Upper lobe of left lung (tissue), 6 donors: ENCODE data around the gene TTLL10. TPM values are rescaled to one million over a fixed set of nuclear protein-coding genes. Genes with fewer than 3 reads are reported as not detected.

Source experiments
- ATAC-seq, 2 donors: fragments of 200-7000 bp; cut with Tn5 transposase; one replicate each; pipeline ENCODE4 v1.9.1; 2022; ENCODE audit warnings: mild to moderate bottlenecking in 2 of 2, moderate library complexity in 2 of 2; ENCODE audit not compliant: low FRiP score in 2 of 2
- DNase-seq, 2 donors: peaks; one replicate each; pipeline ENCODE4 v3.0.0-alpha.2; 2019 to 2020
- H3K27ac ChIP-seq, 4 donors: fragments of 200-600 bp; sonication (generic); one replicate each; pipeline ENCODE4 v1.5.1; 2016 to 2019
- H3K27me3 ChIP-seq, 4 donors: fragments of 200-600 bp; sonication (generic); one replicate each; pipeline ENCODE4 v1.5.1; 2017 to 2019
- H3K36me3 ChIP-seq, 4 donors: fragments of 200-600 bp; sonication (generic); one replicate each; pipeline ENCODE4 v1.5.1; 2016 to 2019
- H3K4me1 ChIP-seq, 4 donors: fragments of 200-600 bp; sonication (generic); one replicate each; pipeline ENCODE4 v1.5.1; 2018 to 2019
- H3K4me3 ChIP-seq, 4 donors: fragments of 200-600 bp; sonication (generic); one replicate each; pipeline ENCODE4 v1.5.1; 2017 to 2019; ENCODE audit warnings: mild to moderate bottlenecking in 2 of 4, moderate library complexity in 1 of 4
- H3K9me3 ChIP-seq, 4 donors: fragments of 200-600 bp; sonication (generic); one replicate each; pipeline ENCODE4 v1.5.1; 2018 to 2019
- EP300 ChIP-seq, 4 donors: sonication (generic); formaldehyde crosslinking; IDR thresholded peaks; one replicate each; pipeline ENCODE4 v1.5.1; 2017; ENCODE audit warnings: antibody characterized with exemption in 4 of 4, control low read depth in 2 of 4
- POLR2A ChIP-seq, 4 donors: fragments of 450-650 bp; IDR thresholded peaks; one replicate each; pipeline ENCODE4 v1.5.1; 2016 to 2017; ENCODE audit warnings: antibody characterized with exemption in 4 of 4, mild to moderate bottlenecking in 2 of 4
- POLR2AphosphoS5 ChIP-seq, 2 donors: sonication (generic); formaldehyde crosslinking; IDR thresholded peaks; one replicate each; pipeline ENCODE4 v1.5.1; 2017; ENCODE audit warnings: antibody characterized with exemption in 2 of 2
- WGBS, 2 donors: methylation state at CpG; one replicate each; pipeline ENCODE4 v1.1.5; 2017 to 2018; 5-methylcytosine and 5-hydroxymethylcytosine counted together
- total RNA-seq, 6 donors: library from RNA; depleted of rRNA in 4 of 6; stranded (reverse); fragments of >200 nt in 4 of 6; gene quantifications; one replicate each; pipeline versions ENCODE4 v1.1.0 to v1.2.1, GENCODE V29; 2016 to 2021
- TF ChIP-seq, protein P1 (sequence below), 6 experiments: fragments of 450-650 bp in 4 of 6; fragments of 200-600 bp in 2 of 6; sonication (generic) in 2 of 6; IDR thresholded peaks; one replicate each; pipeline ENCODE4 v1.5.1; 2016 to 2019; ENCODE audit warnings: antibody characterized with exemption in 6 of 6
- donor health status: DM: no; HTN: no; CAD: no; lungs with moderate emphysema.
- donor health status: DM: no; HTN: yes; CAD: no; lungs with severe emphysema.

TTLL10 gene
- total RNA-seq, 6 donors from 2014 or later = 0.86 to 14.5 (median 5.8) TPM

DNA sequence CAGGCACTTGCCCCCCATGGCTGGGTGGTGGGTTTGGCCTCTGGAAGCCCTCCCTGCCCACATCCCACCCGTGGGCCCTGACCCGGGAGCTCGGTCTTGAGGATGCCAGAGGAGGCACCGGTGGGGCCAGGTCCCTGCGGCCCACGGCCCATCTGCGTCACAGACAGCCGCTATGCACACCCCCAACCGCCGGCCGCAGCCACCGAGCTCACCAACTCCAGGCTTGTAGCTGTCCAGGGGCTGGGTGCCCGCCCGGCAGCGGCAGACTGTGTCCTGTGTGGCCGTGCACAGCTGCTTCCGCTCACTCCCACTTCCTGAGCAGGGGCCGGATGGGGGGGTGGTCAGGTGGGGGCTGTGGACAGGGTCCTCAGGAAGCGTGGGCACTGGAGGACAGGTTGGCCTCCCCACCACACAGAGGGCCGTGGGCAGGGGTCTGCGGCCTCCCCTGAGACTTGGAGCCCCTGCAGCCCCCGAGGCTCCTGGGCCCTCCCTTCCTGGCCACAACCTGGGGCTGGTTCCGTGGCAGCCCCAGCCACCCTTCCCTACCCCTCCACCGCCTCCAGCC is 39.2 kb downstream of the TTLL10 start:
- DNase-seq (peak; percentile 56 to 91), ATAC-seq (peak in 1 of 2 donors; percentile 41)
- H3K36me3 ChIP-seq = peaks cover 8 to 21% (median 16%) of the 10 kb centered on the region in 4 donors
- H3K4me3 ChIP-seq = peak overlapping the region; percentile 26 to 51 (median 38)
- no peaks in the 10 kb centered on the region for H3K9me3 ChIP-seq
- H3K4me1 ChIP-seq = peaks cover 25 to 58% (median 46%) of the 10 kb centered on the region in 4 donors
- peaks cover 0 to under 1% (median 0%) of the 10 kb centered on the region in 4 donors for H3K27me3 ChIP-seq
- H3K27ac ChIP-seq = peak overlapping the region; percentile 28 to 81 (median 66)
- no peak for TF ChIP-seq EP300 (IDR thresholded peaks at IDR 0.05)
- TF ChIP-seq POLR2AphosphoS5 (IDR thresholded peaks at IDR 0.05) = peak in 1 of 2 donors; percentile 54
- no peak for TF ChIP-seq POLR2A (IDR thresholded peaks at IDR 0.05)
- WGBS, 2 donors = 29 to 39% methylated on average over 4 to 24 of the region's 24 CpGs

DNA sequence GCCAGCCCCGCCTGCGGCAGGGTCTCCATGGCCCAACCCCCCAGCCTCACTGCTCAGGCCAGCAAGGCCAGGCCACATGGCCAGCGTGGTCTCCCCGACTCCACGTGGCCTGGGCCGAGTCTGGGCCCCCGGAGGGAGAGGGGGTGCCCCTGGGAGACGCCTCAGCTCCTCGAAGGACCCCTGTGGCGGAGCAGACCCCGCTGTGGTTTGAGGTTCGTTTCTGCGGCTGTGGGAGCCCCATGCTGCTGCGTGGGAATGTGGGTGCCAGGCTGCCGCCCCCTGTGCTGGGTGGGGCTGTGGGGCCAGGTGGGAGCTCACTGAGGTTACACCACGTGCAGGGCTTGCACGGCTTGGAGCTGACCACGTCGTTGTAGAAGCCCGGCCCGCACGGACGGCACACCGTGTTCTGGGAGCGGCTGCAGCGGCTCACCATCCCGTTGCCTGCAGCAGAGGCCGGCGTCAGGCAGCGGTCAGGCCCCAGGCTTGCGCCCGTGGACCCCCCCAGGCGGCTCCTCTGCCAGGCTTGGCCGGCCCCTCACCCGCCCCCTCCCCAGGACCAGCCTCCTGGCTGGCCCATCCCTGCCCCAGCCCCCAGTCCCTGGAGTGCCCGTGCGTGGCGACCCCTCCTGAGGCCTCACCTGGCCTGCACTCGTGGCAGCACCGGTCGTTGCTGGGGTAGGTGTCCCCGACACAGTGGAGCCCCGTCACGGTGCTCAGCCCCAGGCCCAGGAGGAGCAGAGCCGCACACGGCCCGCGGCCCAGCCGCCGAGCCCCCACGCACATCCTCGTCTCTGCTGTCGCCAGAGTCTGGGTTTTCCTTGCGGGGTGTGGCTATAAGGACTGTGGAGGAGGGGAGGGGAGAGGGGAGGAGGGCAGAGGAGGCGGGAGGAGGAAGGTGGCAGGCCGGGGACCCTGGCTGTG is 39.9 kb downstream of the TTLL10 start, which contains the start of gene TNFRSF4:
TNFRSF4 (minus strand) TSS at position 809 of the 921 bp plus-strand sequence; CDS start at position 783, 26 bp downstream.
- Histone ChIP-seq H3K9me3 (no peaks in the 10 kb centered on the region), H3K27me3 (no peaks in the 10 kb centered on the region), H3K27ac (peak within 1 kb of the TSS; percentile 28 to 81 (median 66)), H3K36me3 (peaks cover 9 to 28% (median 23%) of the 10 kb centered on the region in 4 donors), H3K4me3 (peak within 1 kb of the TSS in 3 of 4 donors; percentile 33 to 51 (median 42)), H3K4me1 (peaks cover 21 to 51% (median 39%) of the 10 kb centered on the region in 4 donors)
- DNase-seq (peak in 1 of 2 donors; percentile 83), ATAC-seq (peak in 1 of 2 donors; percentile 1)
- WGBS, 2 donors = 28 to 46% methylated on average over 7 to 46 of the region's 56 CpGs
- TF ChIP-seq POLR2A (IDR thresholded peaks at IDR 0.05) = no peak
- TF ChIP-seq EP300 (IDR thresholded peaks at IDR 0.05) = no peak
- TF ChIP-seq, protein P1, sequence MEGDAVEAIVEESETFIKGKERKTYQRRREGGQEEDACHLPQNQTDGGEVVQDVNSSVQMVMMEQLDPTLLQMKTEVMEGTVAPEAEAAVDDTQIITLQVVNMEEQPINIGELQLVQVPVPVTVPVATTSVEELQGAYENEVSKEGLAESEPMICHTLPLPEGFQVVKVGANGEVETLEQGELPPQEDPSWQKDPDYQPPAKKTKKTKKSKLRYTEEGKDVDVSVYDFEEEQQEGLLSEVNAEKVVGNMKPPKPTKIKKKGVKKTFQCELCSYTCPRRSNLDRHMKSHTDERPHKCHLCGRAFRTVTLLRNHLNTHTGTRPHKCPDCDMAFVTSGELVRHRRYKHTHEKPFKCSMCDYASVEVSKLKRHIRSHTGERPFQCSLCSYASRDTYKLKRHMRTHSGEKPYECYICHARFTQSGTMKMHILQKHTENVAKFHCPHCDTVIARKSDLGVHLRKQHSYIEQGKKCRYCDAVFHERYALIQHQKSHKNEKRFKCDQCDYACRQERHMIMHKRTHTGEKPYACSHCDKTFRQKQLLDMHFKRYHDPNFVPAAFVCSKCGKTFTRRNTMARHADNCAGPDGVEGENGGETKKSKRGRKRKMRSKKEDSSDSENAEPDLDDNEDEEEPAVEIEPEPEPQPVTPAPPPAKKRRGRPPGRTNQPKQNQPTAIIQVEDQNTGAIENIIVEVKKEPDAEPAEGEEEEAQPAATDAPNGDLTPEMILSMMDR (IDR thresholded peaks at IDR 0.05) = no peak
- TF ChIP-seq POLR2AphosphoS5 (IDR thresholded peaks at IDR 0.05) = no peak

DNA sequence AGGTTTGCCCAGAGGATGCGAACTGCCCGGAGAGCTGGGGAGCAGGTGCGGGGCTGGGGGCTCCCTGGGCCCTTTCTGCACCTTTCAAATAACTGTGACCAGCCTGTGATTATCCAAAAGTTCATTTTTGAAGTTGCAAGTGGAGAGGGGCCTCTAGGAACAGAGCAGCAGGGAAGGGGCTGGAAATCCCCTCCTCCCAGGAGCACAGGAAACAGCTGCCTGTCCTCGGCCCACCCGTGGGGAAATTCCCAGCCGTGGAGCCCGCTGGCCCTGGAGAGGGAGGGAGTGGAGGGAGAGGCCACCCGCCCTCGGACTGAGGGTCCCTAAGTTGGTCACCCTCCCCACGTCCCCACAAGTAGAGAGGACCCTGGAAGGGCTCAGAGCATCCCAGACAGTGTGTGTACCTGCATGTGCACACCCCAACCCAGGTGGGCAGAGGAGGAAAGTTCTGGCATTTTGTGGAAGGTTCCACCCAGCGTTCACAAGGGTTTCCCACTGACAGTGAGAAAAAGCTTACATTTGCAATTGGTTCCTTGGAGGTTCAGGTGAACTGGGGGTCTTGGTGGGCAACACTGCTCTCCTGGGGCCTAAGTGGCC is 41.5 kb downstream of the TTLL10 start:
- Histone ChIP-seq H3K36me3 (peaks cover 10 to 44% (median 35%) of the 10 kb centered on the region in 4 donors), H3K27ac (peak overlapping the region in 2 of 4 donors; percentile 7 to 19), H3K9me3 (no peaks in the 10 kb centered on the region), H3K27me3 (no peaks in the 10 kb centered on the region), H3K4me1 (peaks cover 20 to 44% (median 35%) of the 10 kb centered on the region in 4 donors), H3K4me3 (no peak overlapping the region)
- 38% methylated on average over 8 to 11 of the region's 11 CpGs for WGBS, 2 donors
- ATAC-seq (no peak), DNase-seq (peak in 1 of 2 donors; percentile 50)
- TF ChIP-seq POLR2AphosphoS5 (IDR thresholded peaks at IDR 0.05) = no peak
- TF ChIP-seq, protein P1 (IDR thresholded peaks at IDR 0.05) = no peak

DNA sequence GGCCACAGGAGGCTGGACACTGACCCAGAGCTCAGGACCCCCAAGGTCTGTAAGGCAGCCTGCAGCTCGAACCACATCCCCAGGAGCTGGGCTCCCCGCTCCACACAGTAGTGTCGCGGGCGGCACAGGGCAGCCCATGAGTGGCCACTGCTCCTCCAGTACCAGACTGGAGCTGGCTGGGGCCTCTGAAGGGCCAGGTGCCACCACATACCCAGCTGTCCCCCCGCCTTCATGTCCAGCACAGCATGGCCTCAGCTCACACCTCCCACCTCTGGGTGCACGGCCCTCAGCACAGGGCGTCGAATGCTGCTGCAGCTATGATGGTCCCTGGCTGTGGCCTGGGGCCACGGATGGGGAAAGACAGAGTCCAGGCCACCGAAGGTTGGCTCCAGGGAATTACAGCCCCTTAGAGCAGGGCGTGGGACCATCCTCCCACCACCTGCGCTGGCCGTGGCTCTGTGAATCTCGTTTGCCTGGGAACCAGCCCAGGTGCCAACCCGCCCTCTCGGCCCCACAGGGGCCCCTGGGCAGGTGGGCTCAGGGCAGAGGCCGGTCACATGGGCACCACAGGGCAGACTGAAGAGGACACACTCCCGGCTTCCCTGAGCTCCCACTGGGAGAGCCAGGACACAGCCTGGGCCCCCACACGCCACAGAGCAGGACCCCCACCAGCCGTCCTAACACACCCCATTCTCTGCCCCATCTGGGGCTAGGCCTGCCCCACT is 42.4 kb downstream of the TTLL10 start:
- no peak for ATAC-seq
- H3K27ac ChIP-seq = peak overlapping the region in 1 of 4 donors; percentile 7
- 91 to 95% methylated on average over 13 to 21 of the region's 21 CpGs for WGBS, 2 donors
- H3K4me3 ChIP-seq = no peak overlapping the region
- peaks cover 20 to 44% (median 35%) of the 10 kb centered on the region in 4 donors for H3K4me1 ChIP-seq
- peak in 1 of 2 donors; percentile 74 for DNase-seq
- H3K36me3 ChIP-seq = peaks cover 16 to 53% (median 43%) of the 10 kb centered on the region in 4 donors
- H3K9me3 ChIP-seq = no peaks in the 10 kb centered on the region
- H3K27me3 ChIP-seq = no peaks in the 10 kb centered on the region
- no peak for TF ChIP-seq POLR2A (IDR thresholded peaks at IDR 0.05)
